Suprapubic skin (tissue), 4 donors: ENCODE data around the gene PPP1R1A.

Source experiments
- CTCF ChIP-seq, 2 donors: fragments of 200-600 bp in 1 of 2; fragments of 450-650 bp in 1 of 2; sonication (generic) in 1 of 2; IDR thresholded peaks; one replicate each; pipeline ENCODE4 v1.5.1; 2016 to 2019; ENCODE audit warnings: antibody characterized with exemption in 2 of 2, mild to moderate bottlenecking in 1 of 2, moderate library complexity in 1 of 2
- POLR2A ChIP-seq, 2 donors: fragments of 450-650 bp; IDR thresholded peaks; one replicate each; pipeline ENCODE4 v1.6.1; 2017; ENCODE audit warnings: antibody characterized with exemption in 2 of 2, mild to moderate bottlenecking in 2 of 2, moderate library complexity in 2 of 2
- POLR2AphosphoS5 ChIP-seq, 3 donors: sonication (generic); formaldehyde crosslinking; IDR thresholded peaks; one replicate each; pipeline ENCODE4 v1.6.1; 2017; ENCODE audit warnings: antibody characterized with exemption in 3 of 3

GRCh38 chr12:54627304-54627703 is 38.8 kb upstream of the PPP1R1A start:
- TF ChIP-seq CTCF (IDR thresholded peaks at IDR 0.05): no peak
- TF ChIP-seq POLR2A (IDR thresholded peaks at IDR 0.05): no peak
- TF ChIP-seq POLR2AphosphoS5 (IDR thresholded peaks at IDR 0.05): no peak
